OCI-LY7 (cell line): ENCODE data around the gene MRPL41.

Source experiments
- CTCF ChIP-seq: fragments of 200-600 bp; sonication (generic); conservative IDR thresholded peaks from 2 replicates; pipeline ENCODE4 v1.5.1; 2014; ENCODE audit warnings: mild to moderate bottlenecking, antibody characterized with exemption, low read length, moderate library complexity, mixed read lengths
- EZH2phosphoT487 ChIP-seq: fragments of 200-600 bp; sonication (generic); IDR thresholded peaks from 2 replicates; pipeline ENCODE4 v1.6.1; 2018; ENCODE audit warnings: low read depth, borderline replicate concordance, mild to moderate bottlenecking, mixed run types, antibody characterized with exemption, low read length, moderate library complexity, mixed read lengths

GRCh38 chr9:137521405-137521985 lies 30.2 kb upstream of the MRPL41 start:
- TF ChIP-seq CTCF (no peak), EZH2phosphoT487 (no peak)
